Activated B cell treated with CpG ODN at 0.5 μM for 24 hours (primary cell): ENCODE data around the gene TMEM132E. TPM values are rescaled to one million over a fixed set of nuclear protein-coding genes. Genes with fewer than 3 reads are reported as not detected.

ENCODE experiments used
- ATAC-seq: fragments of 200-7000 bp; cut with Tn5 transposase; one replicate; pipeline ENCODE4 v1.10.0; 2021; ENCODE audit warnings: low read depth, mild to moderate bottlenecking, moderate library complexity
- CTCF ChIA-PET: fragments of 350-600 bp; sonication (Branson Sonifier 250); formaldehyde crosslinking; loops from one replicate; lab custom pipeline; 2021; ENCODE audit warnings: antibody characterized with exemption; lab: Charles Lee
- POLR2A ChIA-PET: fragments of 350-600 bp; sonication (Branson Sonifier 250); formaldehyde crosslinking; loops from one replicate; lab custom pipeline; 2021; ENCODE audit warnings: antibody characterized with exemption; lab: Charles Lee
- DNase-seq: peaks from one replicate; pipeline ENCODE4 v3.0.0; 2022
- H3K27ac Mint-ChIP-seq: one replicate; pipeline ENCODE4 v1.8.0; 2020; ENCODE audit warnings: mixed read lengths
- H3K27me3 Mint-ChIP-seq: one replicate; pipeline ENCODE4 v1.8.0; 2021; ENCODE audit warnings: mixed read lengths
- H3K36me3 Mint-ChIP-seq: one replicate; pipeline ENCODE4 v1.8.0; 2021; ENCODE audit warnings: low read depth, mixed read lengths
- H3K4me1 Mint-ChIP-seq: one replicate; pipeline ENCODE4 v1.8.0; 2021; ENCODE audit warnings: mixed read lengths
- H3K4me3 Mint-ChIP-seq: one replicate; pipeline ENCODE4 v1.8.0; 2020; ENCODE audit warnings: mild to moderate bottlenecking, mixed read lengths
- H3K9me3 Mint-ChIP-seq: one replicate; pipeline ENCODE4 v1.8.0; 2020; ENCODE audit warnings: mixed read lengths
- CTCF ChIP-seq: fragments of 200-600 bp; IDR thresholded peaks from one replicate; pipeline ENCODE4 v1.8.0; 2022; ENCODE audit warnings: antibody characterized with exemption, mild to moderate bottlenecking
- intact Hi-C: fragments of 100-400 bp; cut with micrococcal nuclease; formaldehyde crosslinking; loops from one replicate; pipeline ENCODE4 v1.15.1; 2024
- total RNA-seq: library from RNA; stranded (reverse); gene quantifications from 2 replicates; pipeline ENCODE4 v1.2.3, GENCODE V29; 2022

TMEM132E gene
- total RNA-seq, 1 donor from 2014 or later, result not detected

DNA sequence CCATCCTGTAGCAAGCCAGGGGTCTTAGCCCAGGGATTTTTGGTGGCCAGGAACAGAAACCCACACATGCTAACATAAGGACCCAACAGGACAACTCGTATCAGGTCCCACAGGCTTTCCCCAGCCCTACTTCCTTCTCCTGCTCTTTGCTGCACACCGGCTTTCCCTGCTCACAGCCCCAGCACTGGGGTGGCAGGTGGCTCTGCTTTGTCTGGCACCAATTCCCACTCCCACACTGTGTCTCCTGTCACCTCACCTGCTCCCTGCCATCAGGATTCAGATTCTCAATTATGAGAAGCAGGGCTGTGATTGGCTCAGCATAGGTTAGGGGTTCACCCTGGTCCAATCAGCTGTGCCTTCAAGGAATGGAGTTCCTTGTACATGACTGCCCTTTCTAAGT lies 94.1 kb downstream of the TMEM132E start:
- Mint-ChIP-seq H3K27ac (no peak overlapping the region), H3K36me3 (no peaks in the 10 kb centered on the region), H3K9me3 (no peaks in the 10 kb centered on the region), H3K4me1 (no peaks in the 10 kb centered on the region), H3K4me3 (no peak overlapping the region), H3K27me3 (peaks cover 12% of the 10 kb centered on the region)
- ChIA-PET CTCF (no interaction called here), POLR2A (no interaction called here)
- intact Hi-C loops, result no loop called here
- ATAC-seq (no peak), DNase-seq (no peak)
- TF ChIP-seq CTCF, result no peak

GRCh38 chr17:34673995-34674890 lies 94.9 kb downstream of the TMEM132E start:
- TF ChIP-seq CTCF, result no peak
- POLR2A ChIA-PET, result no interaction called here
- no peaks in the 10 kb centered on the region for H3K4me1 Mint-ChIP-seq
- no peak overlapping the region for H3K4me3 Mint-ChIP-seq
- peaks cover 10% of the 10 kb centered on the region for H3K27me3 Mint-ChIP-seq
- ATAC-seq (no peak), DNase-seq (no peak)
- no peaks in the 10 kb centered on the region for H3K9me3 Mint-ChIP-seq
- CTCF ChIA-PET, result no interaction called here
- no peaks in the 10 kb centered on the region for H3K36me3 Mint-ChIP-seq
- H3K27ac Mint-ChIP-seq, result no peak overlapping the region
- intact Hi-C loops, result no loop called here

- POLR2A ChIA-PET, result no interaction called here
- TF ChIP-seq CTCF, result no peak
- Mint-ChIP-seq H3K36me3 (no peaks in the 10 kb centered on the region), H3K9me3 (no peaks in the 10 kb centered on the region), H3K4me1 (no peaks in the 10 kb centered on the region), H3K4me3 (no peak overlapping the region), H3K27ac (no peak overlapping the region), H3K27me3 (peaks cover 10% of the 10 kb centered on the region)
- DNase-seq, result no peak
- ATAC-seq, result no peak
- CTCF ChIA-PET, result no interaction called here
- intact Hi-C loops, result no loop called here
These were observed 95.8 kb downstream of the TMEM132E start for GRCh38 chr17:34675143-34675542.

DNA sequence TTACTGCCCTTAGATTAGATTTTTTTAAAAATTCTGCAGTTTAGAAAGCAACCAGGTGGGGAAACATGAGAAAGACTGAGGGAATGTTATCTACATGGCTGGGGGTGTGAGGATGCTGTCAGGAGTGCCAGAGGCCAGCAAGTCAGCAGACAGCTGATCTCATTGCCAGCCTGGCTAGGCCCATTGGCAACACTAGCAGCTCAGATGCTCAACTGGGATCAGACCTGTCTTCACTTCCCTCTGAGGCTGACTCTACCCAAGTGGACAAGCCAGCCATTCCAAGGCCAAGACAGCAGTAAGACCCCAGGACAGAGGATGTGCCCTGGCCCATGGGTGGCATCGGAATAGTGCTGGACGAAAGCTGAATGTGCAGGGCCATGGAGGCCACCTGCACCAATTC lies 96.2 kb downstream of the TMEM132E start:
- H3K27me3 Mint-ChIP-seq, result peaks cover 10% of the 10 kb centered on the region
- no peaks in the 10 kb centered on the region for H3K4me1 Mint-ChIP-seq
- intact Hi-C loops, result no loop called here
- no peak for ATAC-seq
- CTCF ChIA-PET, result no interaction called here
- no peak for DNase-seq
- POLR2A ChIA-PET, result no interaction called here
- no peak overlapping the region for H3K4me3 Mint-ChIP-seq
- H3K27ac Mint-ChIP-seq, result no peak overlapping the region
- TF ChIP-seq CTCF, result no peak
- H3K9me3 Mint-ChIP-seq, result no peaks in the 10 kb centered on the region
- no peaks in the 10 kb centered on the region for H3K36me3 Mint-ChIP-seq

DNA sequence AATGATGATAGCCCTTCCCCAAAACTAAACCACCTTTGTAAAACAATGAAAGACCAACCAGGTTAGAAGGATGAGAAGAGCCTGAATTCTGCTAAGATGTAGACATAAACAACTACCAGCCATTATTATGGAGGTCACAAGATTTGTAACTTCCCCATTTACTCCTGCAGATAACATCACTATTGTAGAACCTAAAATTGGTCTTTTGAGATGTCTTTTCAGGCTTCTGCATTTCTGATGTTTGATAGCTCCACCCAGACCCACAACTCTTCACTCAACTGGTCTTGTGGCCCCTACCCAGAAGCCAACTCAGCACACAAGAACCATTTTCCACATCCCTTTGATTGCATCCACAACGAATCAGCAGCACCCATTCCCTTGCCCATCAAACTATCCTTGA lies 100.8 kb downstream of the TMEM132E start:
- peaks cover 14% of the 10 kb centered on the region for H3K27me3 Mint-ChIP-seq
- no peak overlapping the region for H3K4me3 Mint-ChIP-seq

More for the DNA sequence above, 100.8 kb downstream of the TMEM132E start:
- CTCF ChIA-PET, result no interaction called here
- DNase-seq (no peak), ATAC-seq (no peak)
- intact Hi-C loops, result no loop called here
- H3K4me1 Mint-ChIP-seq, result no peaks in the 10 kb centered on the region
- no peak overlapping the region for H3K27ac Mint-ChIP-seq
- no peaks in the 10 kb centered on the region for H3K9me3 Mint-ChIP-seq
- H3K36me3 Mint-ChIP-seq, result no peaks in the 10 kb centered on the region
- POLR2A ChIA-PET, result no interaction called here
- no peak for TF ChIP-seq CTCF
